ENCODE results near the gene NGEF.
A peak's percentile ranks its signal among the peaks of the same experiment; 100 is the strongest.

NGEF gene

DNA sequence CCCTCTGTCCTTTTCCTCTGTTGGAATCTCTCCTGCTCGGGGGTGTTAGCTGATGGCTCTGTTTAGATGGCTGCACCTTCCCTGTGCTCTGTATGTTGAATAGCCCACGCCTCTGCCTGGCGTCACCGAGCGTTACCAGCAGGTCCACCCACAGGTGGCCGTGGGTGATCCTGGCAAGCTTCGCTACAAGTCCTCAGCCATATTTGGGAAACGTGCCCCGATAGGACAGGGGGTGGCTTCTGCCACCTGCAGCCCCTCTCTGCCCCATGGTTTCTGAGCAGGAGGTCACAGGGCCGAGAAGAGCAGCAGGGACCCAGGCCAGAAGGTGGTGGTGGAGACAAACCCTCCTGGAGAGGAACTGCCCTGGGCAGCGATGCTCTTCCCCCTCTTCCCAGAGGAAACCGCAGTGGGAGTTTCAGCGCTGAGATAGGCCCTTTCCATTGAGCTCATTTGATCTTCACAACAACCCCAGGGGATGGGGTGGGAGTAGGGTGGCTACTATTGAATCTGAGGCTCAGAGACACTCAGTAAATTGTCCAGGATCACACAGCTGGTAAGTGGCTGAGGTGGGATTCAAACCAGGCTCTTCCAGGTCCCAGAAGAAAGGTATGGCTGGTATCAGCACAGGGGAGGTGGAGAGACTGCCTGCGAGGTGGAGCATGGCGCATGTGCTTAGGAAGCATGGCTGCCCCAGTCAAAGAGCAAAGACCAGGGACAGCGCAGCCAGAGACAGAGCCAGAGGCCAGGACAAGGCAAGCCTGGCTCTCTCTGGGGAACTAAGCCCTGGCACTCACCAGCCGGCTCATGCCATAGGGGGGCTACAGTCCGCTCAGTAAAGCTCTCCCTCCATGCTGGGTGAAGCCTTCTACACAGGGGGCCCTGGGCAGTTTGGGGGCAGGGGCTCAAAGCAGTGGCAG, 15.0 kb downstream of the NGEF start:
- TF ChIP-seq ZFHX2 (tag by site-specific recombination; conservative IDR thresholded peaks at IDR 0.05) (peak; percentile 58), ZNF354C (tag by site-specific recombination; IDR thresholded peaks at IDR 0.05; ENCODE audit: borderline replicate concordance, low read depth) (no peak), ZIC2 (tag by site-specific recombination; IDR thresholded peaks at IDR 0.05) (0 out of 2 replicates have a peak, but pooled peaks have one; percentile 14), MEIS1 (CRISPR knock-in tag; IDR thresholded peaks at IDR 0.05; ENCODE audit: borderline replicate concordance) (no peak), EGR2 (tag by site-specific recombination; IDR thresholded peaks at IDR 0.05; ENCODE audit: low read depth) (peak; percentile 80), ZNF596 (tag by site-specific recombination; IDR thresholded peaks at IDR 0.05) (no peak)
- CTCF ChIA-PET = no interaction called here
- H3K4me1 ChIP-seq (ENCODE audit: control insufficient read depth, insufficient read depth, low read length) = no peaks in the 10 kb centered on the region
- H3K27ac ChIP-seq (ENCODE audit: extremely low read depth, low read depth, low read length) = no peak overlapping the region
- H3K4me3 ChIP-seq (ENCODE audit: low read depth, low read length) = no peak overlapping the region
- POLR2A ChIA-PET = no interaction called here
- no peaks in the 10 kb centered on the region for H3K36me3 ChIP-seq (ENCODE audit: control insufficient read depth in 2 of 2, insufficient read depth in 1 of 2, low read length in 2 of 2)
- no peaks in the 10 kb centered on the region for H3K9me3 ChIP-seq (ENCODE audit: control insufficient read depth, insufficient read depth, low read depth, low read length)

DNA sequence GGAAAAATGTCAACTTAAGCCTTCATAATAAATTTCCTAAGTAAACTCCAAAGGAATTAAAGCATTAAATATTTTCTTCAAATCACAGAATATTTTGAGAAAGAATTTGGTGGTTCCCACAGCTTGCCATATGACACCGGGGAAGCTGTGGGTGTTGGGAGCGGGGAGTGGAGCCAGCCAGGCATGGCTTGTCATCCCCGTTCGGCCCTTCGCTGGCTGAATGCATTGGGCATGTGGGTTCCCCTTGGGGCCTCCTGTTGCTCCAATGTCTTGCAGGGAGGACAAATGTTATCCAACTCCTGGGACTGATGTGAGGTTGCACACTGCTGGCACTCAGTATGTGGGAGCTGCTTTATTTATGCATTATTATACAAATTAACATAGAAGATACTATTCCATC, 18.6 kb downstream of the NGEF start:
- Histone ChIP-seq H3K4me3 (ENCODE audit: low read depth, low read length) (no peak overlapping the region), H3K9me3 (ENCODE audit: control insufficient read depth, insufficient read depth, low read depth, low read length) (no peaks in the 10 kb centered on the region), H3K36me3 (ENCODE audit: control insufficient read depth in 2 of 2, insufficient read depth in 1 of 2, low read length in 2 of 2) (no peaks in the 10 kb centered on the region), H3K4me1 (ENCODE audit: control insufficient read depth, insufficient read depth, low read length) (no peaks in the 10 kb centered on the region), H3K27ac (ENCODE audit: extremely low read depth, low read depth, low read length) (no peak overlapping the region)
- ChIA-PET POLR2A (no interaction called here), CTCF (no interaction called here)
- no peak for TF ChIP-seq ZNF654 (tag by site-specific recombination; IDR thresholded peaks at IDR 0.05; ENCODE audit: low read depth)
- no peak for TF ChIP-seq ZNF837 (tag by site-specific recombination; IDR thresholded peaks at IDR 0.05)
- no peak for TF ChIP-seq ZNF555 (tag by site-specific recombination; conservative IDR thresholded peaks at IDR 0.05)
- TF ChIP-seq ZNF341 (tag by site-specific recombination; IDR thresholded peaks at IDR 0.05; ENCODE audit: low read depth) = no peak
- TF ChIP-seq ZFP3 (tag by site-specific recombination; IDR thresholded peaks at IDR 0.05; ENCODE audit: low read depth) = no peak
- TF ChIP-seq, protein P1, sequence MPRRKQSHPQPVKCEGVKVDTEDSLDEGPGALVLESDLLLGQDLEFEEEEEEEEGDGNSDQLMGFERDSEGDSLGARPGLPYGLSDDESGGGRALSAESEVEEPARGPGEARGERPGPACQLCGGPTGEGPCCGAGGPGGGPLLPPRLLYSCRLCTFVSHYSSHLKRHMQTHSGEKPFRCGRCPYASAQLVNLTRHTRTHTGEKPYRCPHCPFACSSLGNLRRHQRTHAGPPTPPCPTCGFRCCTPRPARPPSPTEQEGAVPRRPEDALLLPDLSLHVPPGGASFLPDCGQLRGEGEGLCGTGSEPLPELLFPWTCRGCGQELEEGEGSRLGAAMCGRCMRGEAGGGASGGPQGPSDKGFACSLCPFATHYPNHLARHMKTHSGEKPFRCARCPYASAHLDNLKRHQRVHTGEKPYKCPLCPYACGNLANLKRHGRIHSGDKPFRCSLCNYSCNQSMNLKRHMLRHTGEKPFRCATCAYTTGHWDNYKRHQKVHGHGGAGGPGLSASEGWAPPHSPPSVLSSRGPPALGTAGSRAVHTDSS (tag by site-specific recombination; IDR thresholded peaks at IDR 0.05) = no peak
- no peak for TF ChIP-seq ZNF658 (tag by site-specific recombination; IDR thresholded peaks at IDR 0.05)
- TF ChIP-seq PRDM1 (tag by site-specific recombination; IDR thresholded peaks at IDR 0.05) = no peak
- TF ChIP-seq MYNN (tag by site-specific recombination; IDR thresholded peaks at IDR 0.05; ENCODE audit: borderline replicate concordance) = no peak
- TF ChIP-seq ZNF514 (tag by site-specific recombination; IDR thresholded peaks at IDR 0.05) = no peak
- TF ChIP-seq KLF10 (tag by site-specific recombination; IDR thresholded peaks at IDR 0.05) = no peak
- no peak for TF ChIP-seq SP7 (tag by site-specific recombination; IDR thresholded peaks at IDR 0.05)
- TF ChIP-seq ZNF184 (tag by site-specific recombination; IDR thresholded peaks at IDR 0.05) = no peak
- TF ChIP-seq ZNF214 (tag by site-specific recombination; IDR thresholded peaks at IDR 0.05; ENCODE audit: borderline replicate concordance) = no peak

DNA sequence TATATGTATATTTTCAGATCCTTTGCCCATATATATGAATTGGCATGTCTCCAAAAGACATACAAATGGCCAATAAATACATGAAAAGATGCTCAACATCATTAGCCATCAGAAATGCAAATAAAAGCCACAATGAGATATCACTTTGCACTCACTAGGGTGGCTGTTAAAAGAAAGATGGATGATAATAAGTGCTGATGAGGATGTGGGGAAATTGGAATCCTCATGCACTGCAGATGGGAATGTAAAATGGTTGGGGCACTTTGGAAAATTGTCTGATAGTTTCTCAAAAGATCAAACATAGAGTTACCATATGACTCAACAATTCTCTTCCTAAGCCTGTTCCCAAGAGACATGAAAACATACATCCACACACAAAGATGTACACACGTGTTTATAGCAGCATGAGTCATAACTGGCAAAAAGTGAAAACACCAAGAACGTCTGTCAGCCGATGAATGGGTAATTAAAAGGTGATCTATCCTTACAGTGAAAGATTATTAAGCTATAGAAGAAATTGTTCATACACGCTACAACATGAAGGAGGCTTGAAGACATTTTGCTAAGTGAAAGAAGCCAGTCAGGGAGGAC, 19.7 kb downstream of the NGEF start:
- no peaks in the 10 kb centered on the region for H3K4me1 ChIP-seq (ENCODE audit: control insufficient read depth, insufficient read depth, low read length)
- no peak overlapping the region for H3K27ac ChIP-seq (ENCODE audit: extremely low read depth, low read depth, low read length)
- ChIA-PET CTCF (no interaction called here), POLR2A (no interaction called here)
- H3K36me3 ChIP-seq (ENCODE audit: control insufficient read depth in 2 of 2, insufficient read depth in 1 of 2, low read length in 2 of 2) = no peaks in the 10 kb centered on the region
- H3K9me3 ChIP-seq (ENCODE audit: control insufficient read depth, insufficient read depth, low read depth, low read length) = no peaks in the 10 kb centered on the region
- no peak overlapping the region for H3K4me3 ChIP-seq (ENCODE audit: low read depth, low read length)
- TF ChIP-seq SCRT2 (tag by site-specific recombination; IDR thresholded peaks at IDR 0.05) = no peak
- TF ChIP-seq GLI4 (tag by site-specific recombination; IDR thresholded peaks at IDR 0.05) = no peak
- TF ChIP-seq ZNF184 (tag by site-specific recombination; IDR thresholded peaks at IDR 0.05) = peak; percentile 98

All from HEK293 (cell line).